COR-L47 (cell line): ENCODE measurements around the gene PEMT.

Source experiments
- DNase-seq: peaks from one replicate; lab custom pipeline; 2025; lab: John Stamatoyannopoulos, UW

Gene PEMT

DNA sequence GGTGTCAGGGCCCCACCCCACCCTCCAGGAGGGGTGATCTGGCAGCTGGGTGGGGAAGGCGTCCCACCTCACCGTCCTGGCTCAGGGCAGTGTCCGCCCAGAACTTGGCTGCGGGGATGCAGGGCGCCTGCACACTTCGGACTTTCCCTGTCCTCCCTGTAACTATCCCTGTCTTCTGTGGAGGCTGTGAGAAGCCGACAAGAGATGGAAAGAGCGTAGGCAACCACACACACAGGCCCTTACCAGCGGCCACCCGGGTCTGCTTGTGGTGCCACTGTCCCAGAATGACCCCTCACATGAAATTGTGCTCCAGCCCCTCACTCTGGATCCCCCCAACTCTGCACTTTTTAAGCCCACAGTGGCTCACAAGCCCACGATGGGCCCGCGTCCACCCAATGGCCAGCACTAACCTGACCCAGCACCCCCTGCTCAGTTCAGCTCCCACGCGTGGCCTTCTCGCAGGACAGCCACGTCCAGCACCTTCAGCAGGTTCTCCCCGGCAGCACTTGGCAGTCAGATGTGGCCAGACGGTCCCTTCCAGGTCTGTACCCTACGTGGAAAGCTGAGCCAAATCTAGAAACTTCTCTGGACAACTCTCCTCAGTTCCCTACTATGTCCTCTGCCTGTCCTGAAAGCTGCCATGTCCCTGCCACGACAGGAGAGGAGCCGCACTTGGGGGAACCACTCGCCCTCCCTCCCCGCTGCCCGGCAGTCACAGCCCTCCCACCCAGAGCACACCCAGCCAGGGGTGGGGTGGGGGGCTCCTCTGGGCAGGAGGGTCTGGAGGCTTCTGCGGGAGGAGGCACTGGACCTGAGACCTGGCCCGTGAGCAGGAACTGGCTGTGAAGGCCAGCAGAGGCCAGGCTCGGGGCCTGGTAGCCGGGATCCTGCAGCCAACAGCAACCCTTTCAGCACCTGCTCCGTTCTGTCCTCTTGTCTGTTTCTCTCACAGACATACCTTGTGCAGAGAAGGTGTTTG lies 38.0 kb downstream of the PEMT start:
- no peak for DNase-seq

DNA sequence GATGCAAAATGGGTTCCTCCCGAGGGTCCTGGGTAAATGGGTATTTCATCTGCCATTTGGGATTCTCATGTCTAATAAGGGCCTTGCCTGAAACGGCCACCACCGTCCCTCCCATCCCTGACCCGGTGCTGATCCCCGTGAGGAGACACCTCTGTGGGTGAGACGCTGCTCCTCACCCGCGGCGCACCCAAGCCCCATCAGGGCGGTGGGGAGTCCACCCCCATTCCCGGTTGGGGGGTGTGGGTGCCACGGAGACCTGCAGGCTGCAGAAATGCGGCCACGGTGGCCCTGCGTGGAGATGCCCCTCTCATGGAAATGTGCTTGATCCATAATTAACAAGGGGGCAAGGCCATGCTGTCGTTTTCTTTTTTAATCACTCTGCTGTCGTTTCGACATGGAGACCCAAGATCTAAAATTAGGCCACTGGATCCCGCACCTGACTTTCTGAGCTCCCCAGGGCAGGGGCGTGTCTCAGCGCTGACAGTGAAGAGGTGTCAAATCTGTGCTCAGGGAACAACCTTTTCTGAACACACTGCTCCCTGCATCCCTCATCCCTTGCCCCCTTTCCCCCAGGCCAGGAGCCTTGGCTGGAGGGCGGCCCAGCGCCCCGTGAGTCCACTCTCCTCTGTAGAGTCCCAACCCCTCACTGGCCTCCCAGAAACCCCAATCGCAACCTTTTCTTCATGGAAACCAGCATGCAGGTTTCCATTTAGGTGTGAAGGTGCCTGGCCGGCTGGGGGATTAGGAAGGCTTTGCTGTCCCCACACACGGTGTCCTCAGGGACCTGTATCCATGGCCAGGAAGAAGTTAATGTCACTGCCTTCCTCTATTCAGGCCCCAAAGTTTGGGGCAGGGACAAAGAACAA lies 38.9 kb downstream of the PEMT start:
- no peak for DNase-seq

DNA sequence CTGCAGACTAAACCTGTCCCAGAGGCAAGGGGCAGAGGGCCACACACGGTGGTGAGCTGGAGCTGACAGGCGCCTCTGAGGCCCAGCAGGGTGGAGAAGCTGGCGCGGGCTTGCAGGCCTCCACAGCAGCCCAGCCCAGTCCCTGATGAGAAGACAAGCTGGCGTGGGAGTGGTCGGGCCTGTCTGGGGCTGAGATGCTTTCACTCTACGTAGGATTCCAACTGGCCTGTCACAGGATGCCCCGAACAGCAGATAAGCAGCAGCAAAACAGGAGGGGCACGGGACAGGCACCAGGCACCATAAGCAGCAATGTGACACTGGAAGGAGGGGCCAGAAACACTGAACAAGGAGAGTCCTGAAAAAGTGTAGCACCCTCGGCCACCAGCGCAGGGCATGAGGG lies 40.1 kb downstream of the PEMT start:
- DNase-seq = no peak

DNA sequence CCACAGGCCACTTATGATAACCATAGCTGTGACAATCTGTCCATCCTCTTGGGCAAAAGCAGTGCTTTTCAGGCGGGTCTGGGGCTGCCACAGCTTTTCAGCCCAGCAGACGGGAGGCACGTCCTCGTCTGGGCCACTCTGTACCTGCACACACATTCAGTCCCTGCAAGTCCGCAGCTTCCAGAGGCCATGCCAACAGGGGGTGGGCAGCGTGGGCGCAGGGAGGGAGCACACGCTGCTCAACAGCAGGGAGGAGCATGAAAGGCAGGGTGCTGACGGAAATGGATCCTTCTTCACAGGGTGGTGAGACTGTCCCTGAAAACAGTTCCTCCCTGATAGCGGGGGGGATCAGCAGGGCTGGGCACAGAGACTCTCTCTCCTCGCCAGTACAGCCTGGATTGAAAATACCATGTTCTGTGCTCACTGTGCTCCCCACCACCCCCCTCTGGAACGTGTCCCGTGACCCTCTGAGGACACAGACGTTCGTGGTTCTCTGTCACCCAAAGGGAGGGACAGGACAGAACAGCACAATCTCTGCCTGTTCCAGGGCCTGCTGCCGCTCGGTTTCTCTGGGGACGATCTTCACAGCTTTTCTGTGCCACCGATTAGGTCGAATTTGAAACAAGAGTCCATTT lies 41.7 kb downstream of the PEMT start:
- DNase-seq = no peak

DNA sequence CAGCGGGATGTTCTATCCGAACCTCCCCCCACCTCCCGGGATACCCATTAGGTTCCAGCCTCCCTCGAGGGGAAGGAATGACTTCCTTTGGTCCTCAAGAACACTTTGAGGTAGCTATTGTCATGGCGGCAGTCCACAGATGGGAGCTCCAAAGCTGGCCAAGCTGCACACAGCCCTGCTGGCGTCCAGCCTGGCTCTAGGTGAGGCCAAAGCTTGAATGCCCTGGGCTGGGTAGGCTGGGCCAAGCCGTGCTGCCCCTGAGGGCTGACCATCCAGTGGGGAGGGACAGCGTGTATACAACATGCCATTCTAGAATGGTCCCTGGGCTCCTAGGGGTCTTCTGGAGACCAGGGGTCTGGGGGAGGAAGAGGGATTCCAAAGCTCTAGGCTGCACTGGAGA lies 43.5 kb downstream of the PEMT start:
- DNase-seq = no peak

DNA sequence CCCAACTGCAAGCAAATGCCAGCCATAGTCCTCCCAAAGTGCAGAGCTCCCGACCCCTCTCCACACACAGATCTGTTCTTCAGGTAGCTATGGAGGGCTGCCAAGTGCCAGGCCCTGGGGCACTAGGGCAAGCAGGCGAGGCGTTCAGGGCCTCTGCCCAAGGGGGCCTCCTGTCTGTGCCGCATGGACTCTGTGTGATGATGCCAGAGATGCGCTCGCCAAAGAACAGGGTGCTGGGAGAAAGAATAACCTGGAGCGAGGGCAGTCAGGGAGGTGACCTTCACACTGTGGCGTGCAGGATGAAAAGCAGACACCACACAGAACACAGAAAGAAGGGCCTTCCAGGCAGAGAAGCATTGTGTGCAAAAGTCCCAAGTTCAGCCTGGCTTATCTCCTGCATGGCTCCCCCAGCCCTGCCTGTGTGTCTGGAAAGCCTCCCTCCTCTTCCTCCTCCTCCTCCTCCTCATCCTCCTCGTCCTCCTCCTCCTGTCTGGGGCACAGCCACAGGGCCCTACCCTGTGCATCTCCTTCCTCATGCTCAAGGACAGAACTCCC lies 44.2 kb downstream of the PEMT start:
- DNase-seq = no peak

DNA sequence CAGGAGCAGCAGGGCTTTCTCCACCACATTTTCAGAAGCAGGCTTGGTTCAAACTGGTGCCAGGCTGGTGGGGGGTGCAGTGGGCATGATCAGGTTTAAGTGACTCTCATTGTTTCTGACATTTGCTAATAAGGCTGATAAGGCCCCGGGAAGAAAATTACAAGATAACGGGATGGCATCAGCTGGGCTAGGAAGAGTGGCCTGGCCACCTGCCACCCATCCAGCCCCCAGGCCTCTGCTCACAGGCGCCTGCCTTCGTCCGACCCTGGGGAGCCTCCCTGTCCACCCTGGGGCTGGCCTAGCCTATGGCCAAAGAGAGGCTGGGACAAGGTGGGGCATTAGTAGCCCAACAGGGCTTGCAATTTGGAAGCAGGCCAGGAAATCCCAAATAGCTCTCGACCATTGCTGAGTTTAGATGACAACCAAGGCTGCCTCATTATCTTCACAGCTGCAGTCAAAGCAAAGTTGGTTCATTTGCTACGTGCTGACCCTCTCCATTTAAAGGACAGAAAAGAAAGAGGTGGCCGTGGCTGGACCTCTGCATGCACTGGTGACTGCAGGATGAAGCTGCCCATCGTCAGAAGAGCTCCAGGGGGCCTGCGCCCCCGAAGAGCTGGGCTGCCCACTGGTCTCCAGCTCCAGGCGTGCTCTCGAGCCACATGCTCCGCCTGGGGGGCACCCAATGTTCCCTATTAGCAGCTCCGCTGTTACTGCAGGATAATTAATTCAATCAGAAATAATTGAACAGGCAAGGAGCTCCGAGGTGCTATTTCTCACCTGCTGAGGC lies 44.9 kb downstream of the PEMT start:
- DNase-seq = no peak

DNA sequence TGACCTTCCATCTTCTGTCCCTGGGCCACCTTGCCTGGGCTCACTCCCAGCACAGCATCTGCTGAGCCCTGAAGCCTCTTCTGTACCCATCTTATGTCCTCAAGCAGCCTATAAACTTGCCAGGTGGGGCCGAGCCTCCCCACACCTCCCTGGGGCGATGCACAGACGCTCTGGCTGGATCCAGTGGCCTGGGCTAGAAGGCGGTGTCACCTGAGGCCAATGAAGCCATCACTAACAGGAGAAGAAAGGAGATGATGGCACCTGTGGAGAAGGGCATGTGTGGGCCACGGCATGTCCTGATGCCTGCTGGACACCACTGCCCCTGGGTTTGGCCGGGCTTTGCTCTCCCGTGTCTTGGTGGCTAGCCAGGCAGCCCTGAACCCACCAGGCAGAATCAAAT lies 45.5 kb downstream of the PEMT start:
- no peak for DNase-seq

DNA sequence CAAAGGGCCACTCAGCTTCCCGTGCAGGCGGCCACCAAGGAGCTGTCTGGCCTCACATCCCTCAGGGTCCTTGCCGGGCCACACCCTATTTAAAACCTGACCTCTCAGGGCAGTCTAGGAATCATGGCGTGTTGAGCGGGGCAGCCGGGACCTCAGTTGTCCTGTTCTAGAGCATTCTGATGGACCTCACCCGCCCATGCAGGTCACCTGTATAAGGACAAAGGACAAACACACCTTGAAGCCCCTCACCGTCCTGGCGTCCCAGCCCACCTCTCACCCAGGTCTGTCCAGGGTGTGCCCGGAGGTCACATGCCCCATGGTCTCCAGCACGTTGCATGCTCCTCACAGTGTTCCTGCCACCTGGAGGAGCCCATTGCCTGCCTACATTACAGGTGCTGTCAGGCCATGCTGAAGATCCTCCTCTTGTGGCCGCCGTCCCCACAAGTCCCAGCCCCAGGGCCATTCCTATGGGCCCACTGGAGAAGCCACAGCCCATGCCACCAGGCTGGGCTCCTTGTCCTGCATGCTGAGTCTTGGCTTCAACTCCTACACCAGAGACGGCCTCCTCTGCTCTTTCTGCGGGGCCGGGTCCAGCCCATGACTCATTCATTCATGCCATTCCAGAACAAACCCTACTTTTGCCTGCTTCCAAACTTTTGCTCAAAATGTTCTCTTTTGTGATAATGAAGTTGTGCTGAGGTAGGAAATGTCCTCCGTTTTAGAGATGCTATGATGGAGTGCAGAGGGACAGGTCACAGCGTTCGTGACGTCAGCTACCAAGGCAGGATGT lies 46.3 kb downstream of the PEMT start:
- DNase-seq = no peak

DNA sequence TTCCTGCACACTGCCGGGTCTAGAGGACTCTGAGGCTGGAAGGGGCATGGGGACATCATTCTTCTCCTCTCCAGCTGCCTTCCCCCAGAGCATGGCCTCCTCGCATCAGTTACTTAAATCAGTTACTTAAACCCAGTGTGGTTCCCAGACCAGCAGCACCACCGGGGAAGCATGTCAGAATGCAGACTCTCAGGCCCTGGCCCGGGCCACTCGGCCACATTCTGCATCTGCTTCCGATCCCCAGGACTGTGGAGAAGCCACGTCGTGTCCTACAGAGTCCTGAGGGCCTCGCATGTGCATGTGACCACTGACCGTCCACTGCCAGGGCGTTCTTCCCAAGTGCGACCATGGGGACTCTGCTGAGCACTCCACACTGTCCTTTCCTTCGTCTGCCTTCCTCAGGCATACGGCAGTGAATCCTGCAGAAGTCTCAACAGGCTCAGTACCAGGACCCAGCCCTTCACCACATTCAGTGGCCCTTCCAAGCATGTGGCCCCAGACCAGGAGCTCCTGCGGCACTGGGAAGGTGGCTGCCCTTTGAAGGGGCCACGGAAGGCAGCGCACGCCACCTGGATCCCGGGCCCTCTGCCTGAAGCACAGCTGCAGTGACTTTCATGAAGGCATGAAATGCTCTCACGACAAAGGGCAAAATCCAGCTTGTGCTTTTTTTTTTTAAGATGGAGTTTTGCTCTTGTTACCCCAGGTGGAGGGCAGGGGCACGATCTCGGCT lies 48.4 kb downstream of the PEMT start:
- DNase-seq = no peak

DNA sequence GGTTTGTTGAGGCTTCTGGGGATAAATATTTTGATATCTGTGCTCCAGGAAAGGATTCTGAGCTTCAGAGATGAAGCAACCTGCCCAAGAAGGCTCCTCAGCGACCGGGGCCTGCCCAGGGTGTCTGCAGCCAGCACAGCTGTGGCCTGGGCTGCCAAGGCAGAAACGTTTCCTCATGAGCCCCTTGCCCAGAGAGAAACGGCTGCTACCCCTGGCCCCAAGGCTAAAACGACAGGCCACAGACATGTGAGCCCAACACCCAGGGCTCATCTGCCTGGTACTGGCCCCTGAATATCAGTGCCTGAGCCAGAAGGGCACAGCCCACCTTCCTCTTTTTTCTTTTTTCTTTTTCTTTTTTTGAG lies 49.9 kb downstream of the PEMT start:
- no peak for DNase-seq

DNA sequence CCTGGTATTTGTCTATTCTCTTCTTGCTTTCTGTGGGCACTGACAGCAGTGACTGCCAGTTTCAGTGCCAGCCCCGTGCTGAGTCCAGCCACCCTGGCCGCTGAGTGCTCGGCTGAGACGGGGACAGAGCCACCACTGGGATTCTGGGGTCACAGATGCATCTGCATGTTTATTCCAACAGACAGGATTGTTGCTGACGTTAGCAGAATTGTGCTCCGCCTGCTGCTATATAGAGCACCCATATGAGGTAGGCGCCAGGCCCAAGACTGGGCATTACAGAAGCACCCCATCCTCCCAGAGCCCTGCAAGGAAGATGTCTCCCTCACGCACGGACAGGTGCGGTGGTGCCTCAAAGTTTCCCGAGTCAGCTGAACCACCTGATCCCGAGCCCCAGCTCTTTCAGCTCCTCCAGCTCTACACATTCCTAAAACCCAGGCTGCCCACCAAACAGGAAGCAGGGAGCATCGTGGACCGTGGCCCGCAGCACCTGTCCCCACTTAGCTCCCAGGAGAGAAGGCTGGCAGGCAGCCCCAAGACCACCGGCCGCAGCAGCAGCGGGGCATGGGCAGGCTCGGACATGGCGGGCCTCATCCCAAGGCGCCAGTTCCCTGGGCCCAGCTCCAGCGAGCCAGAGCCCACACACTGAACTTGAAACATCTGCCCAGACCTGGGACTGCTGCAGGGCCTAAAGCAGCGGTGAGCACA lies 50.4 kb downstream of the PEMT start:
- DNase-seq = no peak

DNA sequence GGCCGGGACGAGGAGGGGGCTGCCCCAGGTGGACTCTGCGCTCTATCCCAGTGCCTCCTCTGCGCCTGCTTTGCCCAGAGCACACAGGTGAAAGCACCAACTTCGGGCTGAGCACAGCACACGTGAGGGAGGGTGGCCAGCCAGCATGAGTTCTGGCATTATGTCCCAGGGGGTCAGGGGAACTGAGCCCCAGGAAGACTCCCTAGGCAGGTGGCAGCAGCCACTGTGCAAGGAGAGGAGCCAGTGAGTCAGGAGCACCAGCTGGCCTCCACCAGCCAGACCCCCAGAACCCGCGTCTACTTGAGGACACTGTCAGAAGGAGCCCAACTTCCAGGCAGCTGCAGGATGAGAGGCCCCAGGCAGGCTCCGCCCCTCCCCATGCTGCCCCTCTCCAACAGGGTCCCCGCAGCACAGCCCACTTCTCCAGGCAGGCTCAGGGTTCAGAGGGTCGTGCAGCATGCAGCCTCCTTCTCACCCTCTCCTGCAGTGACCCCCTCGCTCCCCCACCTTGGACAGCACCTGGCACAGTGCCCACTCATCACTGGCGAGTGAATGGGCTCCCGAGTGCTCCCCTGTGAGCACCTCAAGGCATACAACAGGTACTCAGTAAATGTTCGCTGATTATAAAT lies 51.1 kb downstream of the PEMT start:
- DNase-seq = no peak

DNA sequence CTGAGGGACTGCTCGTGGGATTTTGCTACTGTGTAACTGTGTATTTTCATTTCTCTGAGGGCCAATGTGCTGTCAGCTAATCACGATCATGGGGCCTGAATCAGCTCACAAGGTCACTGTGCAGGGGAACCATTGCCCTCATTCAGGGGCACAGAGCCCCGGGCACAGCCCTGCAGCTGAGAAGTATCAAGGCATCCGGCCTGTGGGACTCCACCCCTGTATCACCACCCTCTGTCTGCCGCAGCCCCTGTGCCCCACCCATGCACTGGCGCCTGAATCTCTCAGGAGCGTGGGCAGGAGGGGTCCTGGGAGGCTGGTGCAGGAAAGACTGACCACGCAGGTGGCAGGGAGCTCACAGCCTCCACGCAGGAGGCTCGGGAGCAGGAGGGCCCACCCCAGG lies 51.9 kb downstream of the PEMT start:
- no peak for DNase-seq

DNA sequence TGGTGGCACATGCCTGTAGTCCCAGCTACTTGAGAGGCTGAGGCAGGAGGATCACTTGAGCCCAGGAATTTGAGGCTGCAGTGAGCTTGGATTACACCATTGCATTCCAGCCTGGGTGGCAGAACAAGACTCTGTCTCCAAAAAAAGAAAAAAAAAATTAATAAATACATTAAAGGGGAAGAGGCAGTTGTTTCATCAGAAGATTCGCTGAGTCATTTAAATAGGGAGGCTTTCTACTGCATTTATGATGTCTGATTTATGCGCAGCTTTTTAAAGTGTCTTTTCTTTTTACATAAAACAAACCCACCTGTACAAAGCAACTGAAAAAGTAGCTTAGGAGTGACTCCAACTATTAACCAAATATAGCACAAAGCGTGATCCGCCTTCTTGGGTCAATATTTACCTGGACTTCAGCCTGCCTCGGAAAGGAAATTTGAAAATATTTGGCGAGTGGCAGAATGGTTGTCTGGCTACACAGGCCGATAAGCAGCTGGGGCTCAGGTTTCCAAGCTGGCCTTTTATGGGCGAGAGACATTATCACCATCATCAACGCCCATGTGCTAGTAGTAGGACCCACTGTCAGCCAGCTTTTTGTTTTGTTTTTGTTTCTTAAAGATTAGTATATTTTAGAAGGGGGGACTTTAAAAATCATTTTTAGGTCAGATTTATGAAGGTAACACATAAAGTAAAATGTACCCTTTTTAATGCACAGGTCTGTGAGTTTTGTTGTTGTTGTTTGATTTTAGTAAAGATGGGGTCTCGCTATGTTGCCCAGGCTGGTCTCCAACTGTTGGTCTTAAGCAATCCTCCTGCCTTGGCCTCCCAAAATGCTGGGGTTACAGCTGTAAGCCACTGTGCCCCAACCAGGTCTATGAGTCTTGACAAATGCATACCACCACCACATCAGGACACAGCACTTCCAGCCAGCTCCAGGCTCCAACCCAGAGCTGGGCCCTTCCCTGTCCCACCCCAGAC lies 52.8 kb downstream of the PEMT start:
- DNase-seq = peak; percentile 77

DNA sequence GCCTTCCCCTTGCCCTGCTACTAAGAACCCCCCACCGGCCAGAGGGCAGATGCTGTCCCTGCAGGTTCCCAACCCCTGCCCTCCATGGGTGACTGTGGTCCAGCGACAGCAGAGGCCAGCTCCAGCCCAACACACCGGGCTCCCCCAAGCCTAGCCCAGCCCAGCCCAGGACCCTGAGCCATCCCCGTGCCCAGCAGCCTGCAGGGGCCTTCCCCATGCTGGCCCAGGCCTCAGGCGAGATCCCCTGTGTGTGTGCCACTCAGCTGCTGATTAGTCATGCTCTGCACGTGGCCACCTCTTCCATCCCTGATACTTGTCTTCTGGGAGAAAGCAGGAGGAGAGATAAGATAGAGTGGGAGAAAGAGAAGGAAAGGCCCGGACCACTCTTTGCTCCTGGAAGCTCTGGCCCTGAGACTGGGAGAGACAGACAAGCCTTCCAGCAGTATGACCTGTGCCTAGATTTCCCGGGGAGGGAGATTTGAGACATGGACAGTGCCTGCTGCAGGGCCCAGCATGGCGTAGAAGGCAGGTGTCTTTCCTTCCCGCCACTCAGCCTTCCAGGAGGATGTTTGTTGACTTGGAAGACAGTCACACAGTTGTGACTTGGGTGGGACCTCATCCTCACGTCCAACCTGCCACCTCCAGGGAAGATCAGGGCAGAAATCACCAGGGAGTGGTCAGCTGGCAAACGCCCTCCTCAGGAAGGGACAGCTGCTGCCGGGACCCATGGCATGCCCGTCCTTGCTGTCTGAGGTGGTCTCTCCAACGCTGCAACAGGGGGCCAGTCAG lies 54.0 kb downstream of the PEMT start:
- DNase-seq = no peak

DNA sequence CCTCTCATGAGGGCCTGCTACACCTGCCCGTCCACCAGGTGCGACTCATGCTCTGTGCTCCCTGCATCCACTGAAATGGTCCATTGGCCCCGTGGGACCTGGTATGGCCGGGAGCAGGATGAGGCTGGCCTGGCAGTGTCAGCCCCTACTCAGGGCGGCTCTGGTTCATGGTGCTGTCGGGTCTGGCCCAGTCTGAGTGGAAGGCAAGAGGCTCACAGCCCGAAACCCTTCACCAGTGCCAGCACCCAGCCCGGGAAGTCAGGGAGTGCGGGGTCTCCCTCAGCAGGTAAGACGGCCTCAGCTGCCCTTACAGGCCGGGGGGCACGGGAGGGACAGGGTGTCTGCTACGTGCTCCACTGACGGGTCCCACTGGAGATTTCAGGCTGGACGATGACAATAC lies 54.8 kb downstream of the PEMT start:
- no peak for DNase-seq
